ENCODE results near the gene INS. TPM values are rescaled to one million over a fixed set of nuclear protein-coding genes. Genes with fewer than 3 reads are reported as not detected.

The INS gene
- total RNA-seq, 1 experiment from 2014 or later, result not detected

DNA sequence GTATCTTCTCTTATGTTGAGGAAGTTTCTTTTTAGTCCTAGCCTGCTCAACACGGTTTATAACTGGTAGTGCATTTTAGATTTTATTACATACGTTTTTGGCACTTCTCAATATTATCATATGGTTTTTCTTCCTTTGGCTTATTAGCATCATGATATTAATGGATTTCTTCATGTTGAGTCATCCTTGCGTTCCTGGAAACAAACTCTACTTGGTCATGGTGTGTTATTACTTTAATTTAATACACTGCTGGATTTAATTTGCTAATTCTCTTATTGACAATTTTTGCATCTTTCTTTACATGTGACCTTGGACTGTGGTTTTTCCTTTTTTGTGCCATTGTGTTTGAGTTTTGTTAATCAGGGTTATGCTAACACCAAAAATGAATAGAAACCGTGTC, 42.3 kb downstream of the INS start:
- H3K79me1 ChIP-seq (ENCODE audit: insufficient read depth, low read depth, low read length, poor library complexity, severe bottlenecking), result no peaks in the 10 kb centered on the region
- H2BK12ac ChIP-seq (ENCODE audit: insufficient read length, low read depth, low read length), result no peak overlapping the region
- H4K91ac ChIP-seq (ENCODE audit: insufficient read length, low read depth, low read length), result no peak overlapping the region
- no peak overlapping the region for H3K14ac ChIP-seq (ENCODE audit: insufficient read depth, low read length)
- H4K5ac ChIP-seq (ENCODE audit: insufficient read length, low read depth, low read length), result no peak overlapping the region
- H2BK15ac ChIP-seq (ENCODE audit: low read depth, low read length), result no peak overlapping the region
- H3K18ac ChIP-seq (ENCODE audit: insufficient read length, low read depth, low read length), result no peak overlapping the region
- no peaks in the 10 kb centered on the region for H4K20me1 ChIP-seq (ENCODE audit: control insufficient read depth, insufficient read depth, insufficient read length)
- H3K23me2 ChIP-seq (ENCODE audit: insufficient read length, low read depth, low read length, poor library complexity, severe bottlenecking), result no peaks in the 10 kb centered on the region
- no peak for DNase-seq
- H3T11ph ChIP-seq (ENCODE audit: low read length), result no peak overlapping the region
- no peak overlapping the region for H3K27ac Mint-ChIP-seq
- no peak overlapping the region for H3K23ac ChIP-seq (ENCODE audit: insufficient read length, low read depth, low read length)
- H3K9me3 ChIP-seq (ENCODE audit: control insufficient read depth, low read depth, low read length), result no peaks in the 10 kb centered on the region
- WGBS (ENCODE audit: extremely low coverage, insufficient read length, low lambda C conversion rate), result no CpG with 5 or more reads among the region's 4 CpGs
- H3K79me2 ChIP-seq (ENCODE audit: insufficient read depth, low read length), result no peaks in the 10 kb centered on the region
- no peaks in the 10 kb centered on the region for H3K4me1 ChIP-seq (ENCODE audit: insufficient read depth, low read length)
- H3K9ac ChIP-seq (ENCODE audit: extremely low read depth, insufficient read length, low read length), result no peak overlapping the region
- peaks cover 0 to 13% (median 10%) of the 10 kb centered on the region in 3 experiments; a peak in 6 of 7 replicates for H3K36me3 Mint-ChIP-seq (ENCODE audit: insufficient read depth in 1 of 3, low read depth in 3 of 3)
- H3K27me3 ChIP-seq (ENCODE audit: insufficient read depth, low read length), result no peaks in the 10 kb centered on the region
- H2BK20ac ChIP-seq (ENCODE audit: low read depth, low read length, poor library complexity, severe bottlenecking), result no peak overlapping the region
- TF ChIP-seq, protein P1, sequence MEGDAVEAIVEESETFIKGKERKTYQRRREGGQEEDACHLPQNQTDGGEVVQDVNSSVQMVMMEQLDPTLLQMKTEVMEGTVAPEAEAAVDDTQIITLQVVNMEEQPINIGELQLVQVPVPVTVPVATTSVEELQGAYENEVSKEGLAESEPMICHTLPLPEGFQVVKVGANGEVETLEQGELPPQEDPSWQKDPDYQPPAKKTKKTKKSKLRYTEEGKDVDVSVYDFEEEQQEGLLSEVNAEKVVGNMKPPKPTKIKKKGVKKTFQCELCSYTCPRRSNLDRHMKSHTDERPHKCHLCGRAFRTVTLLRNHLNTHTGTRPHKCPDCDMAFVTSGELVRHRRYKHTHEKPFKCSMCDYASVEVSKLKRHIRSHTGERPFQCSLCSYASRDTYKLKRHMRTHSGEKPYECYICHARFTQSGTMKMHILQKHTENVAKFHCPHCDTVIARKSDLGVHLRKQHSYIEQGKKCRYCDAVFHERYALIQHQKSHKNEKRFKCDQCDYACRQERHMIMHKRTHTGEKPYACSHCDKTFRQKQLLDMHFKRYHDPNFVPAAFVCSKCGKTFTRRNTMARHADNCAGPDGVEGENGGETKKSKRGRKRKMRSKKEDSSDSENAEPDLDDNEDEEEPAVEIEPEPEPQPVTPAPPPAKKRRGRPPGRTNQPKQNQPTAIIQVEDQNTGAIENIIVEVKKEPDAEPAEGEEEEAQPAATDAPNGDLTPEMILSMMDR (conservative IDR thresholded peaks at IDR 0.05), result no peak
- peaks cover 21 to 24% of the 10 kb centered on the region in 2 experiments for H3K9me3 Mint-ChIP-seq
- H2BK120ac ChIP-seq (ENCODE audit: low read depth, low read length, poor library complexity, severe bottlenecking), result no peak overlapping the region
- no peak overlapping the region for H3K4ac ChIP-seq (ENCODE audit: low read depth, low read length)
- H3K4me1 Mint-ChIP-seq, result peaks cover 5 to 17% of the 10 kb centered on the region in 2 experiments
- no peak overlapping the region for H3K4me3 Mint-ChIP-seq
- H2AFZ ChIP-seq (ENCODE audit: low read length), result no peak overlapping the region
- no peak overlapping the region for H3K4me2 ChIP-seq (ENCODE audit: insufficient read depth, insufficient read length, low read length)
- no peak overlapping the region for H3K56ac ChIP-seq (ENCODE audit: insufficient read length, low read depth, low read length)
- H4K8ac ChIP-seq (replicated peaks; ENCODE audit: insufficient read length, low read depth, low read length), result no peak overlapping the region
- peaks cover 67% of the 10 kb centered on the region for H3K27me3 Mint-ChIP-seq (ENCODE audit: low read depth)
- no peak overlapping the region for H2BK5ac ChIP-seq (ENCODE audit: insufficient read length, low read length)
- no peak overlapping the region for H3K27ac ChIP-seq (ENCODE audit: insufficient read length, low read depth, low read length)
- H2AK5ac ChIP-seq (ENCODE audit: insufficient read length, low read length), result no peak overlapping the region

Measured in H9 (cell line).